Activated T-helper 1 cell treated with anti-CD3 and anti-CD28 coated beads, Interleukin-12 subunit alpha, Interleukin-12 subunit beta, Interleukin-2, Interleukin-4 antibody, amounts not matched to agents 30 ng/mL and 10 ng/mL and 1 ng/mL, durations not matched to agents 14 hours and 24 hours and 36 hours (primary cell): Measurements from ENCODE around the gene DNAAF3. TPM values are rescaled to one million over a fixed set of nuclear protein-coding genes. Genes with fewer than 3 reads are reported as not detected.

Experiments
- DNase-seq: peaks from one replicate; pipeline ENCODE4 v3.0.0; 2021; ENCODE audit warnings: low spot score
- H3K27ac Mint-ChIP-seq: one replicate; pipeline ENCODE4 v1.8.0; 2021; ENCODE audit warnings: mild to moderate bottlenecking, mixed read lengths
- H3K27me3 Mint-ChIP-seq: one replicate; pipeline ENCODE4 v1.8.0; 2022; ENCODE audit warnings: mild to moderate bottlenecking, moderate library complexity, mixed read lengths; ENCODE audit not compliant: insufficient read depth
- H3K36me3 Mint-ChIP-seq: one replicate; pipeline ENCODE4 v1.8.0; 2021; ENCODE audit warnings: low read depth, mixed read lengths
- H3K4me1 Mint-ChIP-seq: one replicate; pipeline ENCODE4 v1.8.0; 2021; ENCODE audit warnings: low read depth, mixed read lengths
- H3K4me3 Mint-ChIP-seq: one replicate; pipeline ENCODE4 v1.8.0; 2021; ENCODE audit warnings: mild to moderate bottlenecking, moderate library complexity, mixed read lengths
- H3K9me3 Mint-ChIP-seq: one replicate; pipeline ENCODE4 v1.8.0; 2021; ENCODE audit warnings: mixed read lengths
- intact Hi-C: fragments of 100-400 bp; cut with micrococcal nuclease; formaldehyde crosslinking; loops from one replicate; pipeline ENCODE4 v1.15.1; 2024
- total RNA-seq: library from RNA; stranded (reverse); gene quantifications from 2 replicates; pipeline ENCODE4 v1.2.3, GENCODE V29; 2022

The DNAAF3 gene
- total RNA-seq, 1 donor from 2014 or later: 0.36 TPM

GRCh38 chr19:55193481-55193880 is 27.1 kb upstream of the DNAAF3 start:
- H3K4me1 Mint-ChIP-seq: peaks cover 11% of the 10 kb centered on the region
- DNase-seq: no peak
- H3K4me3 Mint-ChIP-seq: no peak overlapping the region
- intact Hi-C loops: no loop called here
- peaks cover 2% of the 10 kb centered on the region for H3K27me3 Mint-ChIP-seq
- H3K27ac Mint-ChIP-seq: no peak overlapping the region
- no peaks in the 10 kb centered on the region for H3K9me3 Mint-ChIP-seq
- H3K36me3 Mint-ChIP-seq: no peaks in the 10 kb centered on the region

- H3K27me3 Mint-ChIP-seq: no peaks in the 10 kb centered on the region
- intact Hi-C loops: no loop called here
- H3K36me3 Mint-ChIP-seq: no peaks in the 10 kb centered on the region
- H3K4me3 Mint-ChIP-seq: no peak overlapping the region
- H3K27ac Mint-ChIP-seq: peak overlapping the region; percentile 51
- H3K4me1 Mint-ChIP-seq: peaks cover 17% of the 10 kb centered on the region
- DNase-seq: no peak
- no peaks in the 10 kb centered on the region for H3K9me3 Mint-ChIP-seq
These were observed 23.0 kb upstream of the DNAAF3 start for GRCh38 chr19:55189403-55189835.

DNA sequence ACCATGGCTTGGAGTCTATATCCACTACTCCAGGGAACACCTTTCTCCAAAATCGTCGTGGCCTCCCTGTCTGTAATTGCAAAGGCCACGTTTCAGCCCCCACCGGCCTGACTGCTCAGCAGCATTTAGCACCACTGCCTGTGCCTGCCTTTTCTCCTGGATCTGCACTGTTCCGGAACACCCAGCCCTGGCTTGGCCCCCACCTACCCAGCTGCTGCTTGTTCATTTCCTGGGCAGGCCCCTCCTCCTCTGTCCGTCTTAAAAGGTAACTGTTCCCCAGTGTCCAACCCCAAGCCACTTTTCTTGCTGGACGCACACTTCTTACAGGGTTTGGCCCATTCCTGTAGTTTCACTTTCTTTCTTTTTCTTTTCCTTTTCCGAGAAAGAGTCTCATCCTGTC is 22.2 kb upstream of the DNAAF3 start:
- peaks cover 17% of the 10 kb centered on the region for H3K4me1 Mint-ChIP-seq
- no peaks in the 10 kb centered on the region for H3K9me3 Mint-ChIP-seq
- no peaks in the 10 kb centered on the region for H3K36me3 Mint-ChIP-seq
- no peaks in the 10 kb centered on the region for H3K27me3 Mint-ChIP-seq
- intact Hi-C loops: no loop called here
- H3K27ac Mint-ChIP-seq: no peak overlapping the region
- no peak for DNase-seq
- H3K4me3 Mint-ChIP-seq: no peak overlapping the region

- Mint-ChIP-seq H3K27me3 (peaks cover 5% of the 10 kb centered on the region), H3K27ac (no peak overlapping the region), H3K4me3 (no peak overlapping the region), H3K9me3 (no peaks in the 10 kb centered on the region), H3K4me1 (peaks cover 17% of the 10 kb centered on the region), H3K36me3 (no peaks in the 10 kb centered on the region)
- intact Hi-C loops: no loop called here
- no peak for DNase-seq
These were observed 19.7 kb upstream of the DNAAF3 start for GRCh38 chr19:55186080-55186479.

- Mint-ChIP-seq H3K27ac (no peak overlapping the region), H3K4me3 (no peak overlapping the region), H3K36me3 (no peaks in the 10 kb centered on the region), H3K9me3 (no peaks in the 10 kb centered on the region), H3K4me1 (peaks cover 10% of the 10 kb centered on the region), H3K27me3 (peaks cover 23% of the 10 kb centered on the region)
- DNase-seq: no peak
- intact Hi-C loops: no loop called here
These were observed 15.3 kb upstream of the DNAAF3 start for GRCh38 chr19:55181740-55182139.

DNA sequence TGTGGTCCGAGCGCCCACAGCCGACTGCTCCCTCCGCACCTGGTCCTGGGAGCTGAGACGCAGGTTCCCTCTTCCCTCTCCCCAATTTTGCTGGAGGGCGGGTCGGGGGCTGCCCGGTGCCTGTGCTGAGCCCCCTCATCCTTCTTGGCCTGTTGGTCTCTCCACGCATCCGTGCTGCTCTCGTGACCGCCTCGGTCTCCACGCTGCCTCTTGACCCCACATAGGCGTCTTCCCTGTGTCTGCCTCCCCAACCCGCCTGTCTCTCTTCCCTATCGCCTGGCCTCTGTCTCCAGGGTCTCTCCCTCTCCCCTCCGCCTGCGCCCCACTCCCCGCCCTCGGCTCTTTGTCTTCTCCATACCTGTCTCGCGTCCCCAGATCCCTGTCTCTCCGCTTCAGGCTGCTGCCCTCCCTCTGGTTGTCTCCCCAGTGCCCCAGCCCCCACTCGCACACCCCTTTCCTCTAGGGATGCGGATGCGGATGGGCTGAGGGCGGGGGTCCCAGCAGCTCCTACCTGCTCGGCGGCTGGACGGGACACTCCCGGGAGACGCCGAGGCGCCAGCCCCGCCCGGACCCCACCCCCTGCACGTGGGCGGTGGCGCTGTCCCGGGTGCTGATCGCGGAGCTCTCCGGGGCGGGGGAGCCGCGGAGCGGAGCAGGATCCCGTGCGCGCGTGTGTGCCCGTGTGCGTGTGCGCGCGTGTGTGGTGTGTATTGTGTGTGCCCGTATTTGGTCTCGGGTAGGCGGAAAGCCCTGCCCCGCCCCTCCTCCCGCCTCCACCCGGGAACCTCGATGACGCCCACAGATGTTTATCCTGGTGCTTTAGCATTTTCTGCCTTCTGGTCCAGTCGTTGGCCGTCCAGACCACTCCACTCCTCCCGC is 13.4 kb upstream of the DNAAF3 start, which contains the start of gene SYT5:
Gene SYT5, minus strand, starts transcription at position 684 of the 879 bp plus-strand sequence. CDS start 1,248 bp downstream, outside the sequence.
- Mint-ChIP-seq H3K27me3 (peaks cover 34% of the 10 kb centered on the region), H3K4me3 (peak within 1 kb of the TSS; percentile 64), H3K36me3 (no peaks in the 10 kb centered on the region), H3K27ac (peak within 1 kb of the TSS; percentile 58), H3K9me3 (no peaks in the 10 kb centered on the region), H3K4me1 (peaks cover 5% of the 10 kb centered on the region)
- intact Hi-C loops: loop anchor here (1.0 to 2.0 kb wide), 3 partner anchors 37 to 159 kb away; partner anchors contain the start of genes KMT5C and PPP6R1
- DNase-seq: peak; percentile 67

GRCh38 chr19:55178781-55179599 is 12.6 kb upstream of the DNAAF3 start:
- intact Hi-C loops: loop anchor here (1.0 to 2.0 kb wide), 3 partner anchors 38 to 160 kb away; partner anchors contain the start of genes KMT5C and PPP6R1
- no peaks in the 10 kb centered on the region for H3K36me3 Mint-ChIP-seq
- peak overlapping the region; percentile 64 for H3K4me3 Mint-ChIP-seq
- H3K4me1 Mint-ChIP-seq: peaks cover 11% of the 10 kb centered on the region
- peak overlapping the region; percentile 34 for H3K27ac Mint-ChIP-seq
- no peaks in the 10 kb centered on the region for H3K9me3 Mint-ChIP-seq
- H3K27me3 Mint-ChIP-seq: peaks cover 36% of the 10 kb centered on the region
- peak; percentile 90 for DNase-seq

DNA sequence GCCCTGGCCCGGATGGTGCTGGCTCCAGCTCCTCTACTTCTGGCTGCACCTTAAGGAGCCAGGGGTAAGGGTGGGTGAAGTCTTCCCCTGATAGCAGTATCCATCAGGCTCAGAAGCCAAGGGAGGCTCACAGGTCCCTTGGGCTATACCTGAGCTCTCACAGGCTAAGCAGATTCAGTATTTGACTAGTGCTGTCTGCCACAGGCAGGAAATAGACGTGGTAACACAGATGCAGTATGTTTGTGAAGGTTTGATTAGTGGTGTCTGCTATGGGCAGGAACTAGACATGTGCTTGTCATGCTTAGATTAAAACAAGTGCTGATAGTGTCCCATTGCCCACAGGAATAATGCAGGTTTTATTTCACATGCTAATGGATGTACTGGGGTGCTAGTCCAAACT is 9.7 kb upstream of the DNAAF3 start:
- intact Hi-C loops: no loop called here
- peaks cover 53% of the 10 kb centered on the region for H3K27me3 Mint-ChIP-seq
- H3K4me1 Mint-ChIP-seq: peaks cover 20% of the 10 kb centered on the region
- DNase-seq: no peak
- H3K9me3 Mint-ChIP-seq: no peaks in the 10 kb centered on the region
- no peak overlapping the region for H3K27ac Mint-ChIP-seq
- no peak overlapping the region for H3K4me3 Mint-ChIP-seq
- no peaks in the 10 kb centered on the region for H3K36me3 Mint-ChIP-seq

DNA sequence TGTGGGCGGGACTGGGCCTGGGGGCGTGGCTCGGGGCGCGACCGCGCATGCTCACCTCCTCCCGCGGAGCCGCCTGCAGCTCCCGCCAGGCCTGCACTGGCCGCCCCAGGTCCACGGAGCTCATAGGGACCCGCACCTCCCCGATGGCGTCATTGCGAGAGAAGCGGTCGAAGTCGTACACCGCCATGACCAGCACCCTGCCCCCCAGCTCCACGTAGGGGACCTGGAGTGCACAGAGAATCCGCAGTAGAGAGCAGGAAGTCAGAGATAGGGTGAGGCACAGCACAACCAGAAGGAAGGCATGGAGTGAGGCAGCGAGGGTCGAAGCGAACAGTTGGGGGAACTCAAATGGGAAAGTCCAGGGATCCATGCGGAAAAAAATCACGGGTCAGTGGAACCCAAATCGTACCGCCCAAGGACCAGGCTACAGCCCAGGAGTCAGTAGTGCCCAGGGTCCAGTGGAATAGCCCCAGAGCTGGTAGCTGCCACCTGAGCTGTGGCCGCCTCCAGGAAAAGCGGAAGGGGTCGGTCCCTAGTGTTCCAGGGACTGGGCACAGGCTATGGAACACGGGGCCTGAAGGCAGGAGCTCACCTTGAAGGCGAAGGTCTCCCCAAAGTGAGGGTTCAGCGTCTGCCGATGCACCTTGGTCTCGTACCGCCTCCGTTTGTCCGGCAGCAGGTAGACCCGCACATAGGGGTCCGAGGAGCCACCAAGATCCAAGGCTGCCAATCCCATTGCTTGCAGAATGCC is 8.9 kb upstream of the DNAAF3 start:
- Mint-ChIP-seq H3K4me3 (no peak overlapping the region), H3K4me1 (peaks cover 17% of the 10 kb centered on the region), H3K27ac (no peak overlapping the region), H3K27me3 (peaks cover 52% of the 10 kb centered on the region), H3K36me3 (no peaks in the 10 kb centered on the region), H3K9me3 (no peaks in the 10 kb centered on the region)
- DNase-seq: no peak
- intact Hi-C loops: loop anchor here (2.0 kb wide), 1 partner anchor 14 kb away; no protein-coding TSS in a partner anchor

DNA sequence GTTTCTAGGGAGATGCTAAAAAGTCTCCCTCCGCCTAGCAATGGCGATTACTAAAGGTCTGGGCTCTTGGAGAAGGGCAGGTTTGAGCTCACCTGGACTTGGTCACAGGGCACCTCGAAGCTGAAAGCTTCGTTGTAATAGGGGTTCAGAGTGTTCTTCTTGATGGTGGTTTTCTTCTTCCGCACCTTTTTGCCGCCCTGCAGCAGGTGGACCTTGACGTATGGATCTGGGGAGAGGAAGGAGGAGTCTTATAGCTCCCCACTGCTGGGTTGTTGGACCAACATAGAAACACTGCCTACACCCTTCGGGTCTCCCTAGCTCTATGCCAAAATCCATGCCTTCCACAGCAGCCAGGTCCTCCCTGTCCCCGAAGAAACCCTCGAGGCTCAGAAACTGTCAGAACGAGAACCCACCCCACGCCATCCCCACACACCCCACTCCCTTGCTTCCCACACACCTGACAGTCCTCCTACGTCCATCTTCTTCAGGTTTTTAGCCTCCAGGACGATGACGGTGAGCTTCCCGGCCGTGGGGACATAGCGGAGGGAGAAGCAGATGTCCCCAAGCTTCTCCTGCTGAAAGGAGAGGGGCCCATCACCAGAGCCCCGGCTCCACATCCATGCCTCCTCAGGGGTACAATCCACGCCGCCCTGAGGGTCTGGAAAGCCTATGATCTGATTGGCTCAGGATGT is 8.2 kb upstream of the DNAAF3 start:
- no peaks in the 10 kb centered on the region for H3K36me3 Mint-ChIP-seq
- peaks cover 49% of the 10 kb centered on the region for H3K27me3 Mint-ChIP-seq
- intact Hi-C loops: loop anchor here (2.0 kb wide), 1 partner anchor 14 kb away; no protein-coding TSS in a partner anchor
- H3K4me1 Mint-ChIP-seq: peaks cover 15% of the 10 kb centered on the region
- H3K27ac Mint-ChIP-seq: no peak overlapping the region
- no peaks in the 10 kb centered on the region for H3K9me3 Mint-ChIP-seq
- H3K4me3 Mint-ChIP-seq: peak overlapping the region; percentile 72
- DNase-seq: no peak

DNA sequence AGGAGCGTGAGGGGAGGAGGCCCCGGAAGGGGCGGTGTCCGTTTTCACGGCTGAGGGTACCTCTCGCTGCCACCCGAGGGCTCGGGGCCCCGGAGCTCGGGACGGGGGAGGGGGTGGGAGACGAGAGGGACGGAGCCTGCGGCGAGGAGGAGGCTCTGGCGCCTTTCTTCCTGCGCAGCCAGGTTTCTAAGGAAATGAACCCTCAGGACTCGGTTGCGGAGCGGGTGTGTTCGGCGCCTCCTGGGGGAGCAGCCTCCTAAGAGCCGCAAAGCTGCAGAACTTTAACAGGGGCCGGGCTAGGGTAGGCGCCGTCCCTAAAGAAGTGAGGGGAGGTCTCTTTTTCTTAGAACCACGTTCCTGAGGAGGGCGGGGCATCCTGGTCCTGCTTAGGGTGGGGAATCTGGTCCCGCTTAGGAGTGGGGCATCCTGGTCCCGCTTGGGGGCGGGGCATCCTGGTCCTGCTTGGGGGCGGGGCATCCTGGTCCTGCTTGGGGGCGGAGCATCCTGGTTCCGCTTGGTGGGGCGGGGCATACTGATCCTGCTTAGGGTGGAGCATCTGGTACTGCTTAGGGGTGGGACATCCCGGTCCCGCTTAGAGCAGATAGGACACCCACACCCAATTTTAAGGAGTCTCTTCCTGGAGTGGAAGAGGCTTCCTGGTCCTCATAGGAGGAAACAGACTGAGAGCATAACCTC is 7.4 kb upstream of the DNAAF3 start:
- Mint-ChIP-seq H3K27me3 (peaks cover 53% of the 10 kb centered on the region), H3K9me3 (no peaks in the 10 kb centered on the region), H3K36me3 (no peaks in the 10 kb centered on the region), H3K4me3 (peak overlapping the region; percentile 72), H3K27ac (no peak overlapping the region), H3K4me1 (peaks cover 15% of the 10 kb centered on the region)
- DNase-seq: peak; percentile 45
- intact Hi-C loops: loop anchor here (2.0 kb wide), 1 partner anchor 13 kb away; no protein-coding TSS in a partner anchor
